IPS DF 6.9 (cell line): ENCODE data around the gene RAD21L1.

Source experiments
- DNase-seq: peaks from one replicate; pipeline ENCODE4 v3.0.0-alpha.2; 2013; ENCODE audit warnings: low read depth, low spot score
- H3K27ac ChIP-seq: one replicate; pipeline ENCODE4 v1.5.1; 2013; ENCODE audit warnings: low read length, control low read depth
- H3K27me3 ChIP-seq: 2 replicates; pipeline ENCODE4 v1.6.1; 2013; ENCODE audit warnings: mild to moderate bottlenecking, low read length; ENCODE audit not compliant: control insufficient read depth, insufficient read depth
- H3K36me3 ChIP-seq: 2 replicates; pipeline ENCODE4 v1.6.1; 2013; ENCODE audit warnings: low read length; ENCODE audit not compliant: control insufficient read depth, insufficient read depth
- H3K4me1 ChIP-seq: 2 replicates; pipeline ENCODE4 v1.6.1; 2013; ENCODE audit warnings: low read length; ENCODE audit not compliant: control insufficient read depth, insufficient read depth
- H3K4me3 ChIP-seq: 2 replicates; pipeline ENCODE4 v1.5.1; 2013; ENCODE audit warnings: mild to moderate bottlenecking, low read length
- H3K9me3 ChIP-seq: 2 replicates; pipeline ENCODE4 v1.6.1; 2013; ENCODE audit warnings: low read length, inconsistent platforms; ENCODE audit not compliant: control insufficient read depth, insufficient read depth
- WGBS: extraction: QIAGEN DNeasy Blood & Tissue Kit; methylation state at CpG from one replicate; pipeline ENCODE4 v1.1.7; 2013; ENCODE audit warnings: mixed read lengths, missing lambda C conversion rate; ENCODE audit not compliant: insufficient read length, insufficient coverage; 5-methylcytosine and 5-hydroxymethylcytosine counted together

The RAD21L1 gene

DNA sequence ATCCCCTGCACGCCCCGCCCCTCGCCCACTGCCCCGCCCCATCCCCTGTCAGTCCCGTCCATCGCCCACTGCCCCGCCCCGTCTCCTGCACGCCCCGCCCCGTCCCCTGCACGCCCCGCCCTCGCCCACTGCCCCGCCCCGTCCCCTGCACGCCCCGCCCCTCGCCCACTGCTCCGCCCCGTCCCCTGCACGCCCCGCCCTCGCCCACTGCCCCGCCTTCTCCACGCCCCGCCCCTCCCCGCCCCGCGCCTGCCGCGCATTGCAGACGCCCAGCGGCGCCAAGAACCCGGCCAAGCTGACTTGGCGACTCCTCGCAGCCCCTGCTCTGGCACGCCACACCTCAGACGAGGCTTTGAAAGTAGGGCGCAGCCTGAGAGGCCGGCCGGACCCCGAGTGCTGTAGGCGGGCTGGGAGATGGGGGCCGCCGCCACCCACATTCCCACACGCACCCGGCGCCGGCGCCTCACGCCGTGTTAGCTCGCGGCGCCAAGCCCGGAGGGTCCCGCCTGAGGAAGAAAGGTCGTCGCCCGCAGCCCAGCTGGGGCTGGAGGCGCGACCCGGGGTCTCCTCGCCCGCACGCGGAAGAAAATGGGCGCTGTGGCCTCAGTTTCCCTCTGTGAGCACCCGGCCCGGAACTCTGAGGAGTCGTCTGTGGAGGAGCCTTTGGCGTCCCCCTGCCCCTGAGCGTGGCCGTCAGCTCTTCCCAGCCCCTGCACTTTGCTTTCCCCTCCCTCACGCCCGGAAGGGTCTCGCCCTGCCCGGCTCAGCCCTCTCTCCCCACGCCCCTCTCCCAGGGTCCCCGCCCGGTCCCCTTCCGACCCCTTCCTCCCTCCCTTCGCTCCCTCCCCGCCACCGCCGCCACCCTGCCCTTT, at the start of gene RAD21L1:
Gene RAD21L1, plus strand, starts transcription at position 262 of the 872 bp plus-strand sequence. CDS start 2,410 bp downstream, outside the sequence.
- no peak for DNase-seq
- Histone ChIP-seq H3K4me3 (peak within 1 kb of the TSS; percentile 61), H3K27me3 (no peaks in the 10 kb centered on the region; the same call in 1 of the 2 replicates), H3K36me3 (no peaks in the 10 kb centered on the region), H3K27ac (no peak within 1 kb of the TSS), H3K9me3 (no peaks in the 10 kb centered on the region), H3K4me1 (no peaks in the 10 kb centered on the region)
- WGBS: no CpG with 5 or more reads among the region's 88 CpGs

DNA sequence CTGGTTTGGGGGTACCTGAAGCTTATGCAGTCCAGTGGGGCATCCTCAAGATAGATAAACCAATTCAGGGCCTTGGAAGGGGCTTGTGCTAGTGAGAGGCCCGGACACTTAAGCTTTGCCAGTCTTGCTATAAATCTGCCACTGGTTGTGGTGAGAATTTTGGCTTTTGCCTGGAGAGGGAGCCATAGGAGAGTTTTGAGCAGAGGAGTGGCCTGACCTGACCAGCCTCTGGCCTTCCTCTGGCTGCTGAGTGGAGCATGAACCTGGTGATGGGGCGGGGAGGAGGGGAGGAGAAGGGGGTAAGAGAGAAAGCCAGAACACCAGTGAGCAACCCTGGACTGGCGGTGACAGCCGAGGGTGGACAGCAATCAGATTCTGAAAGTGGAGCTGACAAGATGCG, 48.2 kb upstream of the RAD21L1 start:
- H3K27ac ChIP-seq: no peak overlapping the region
- H3K9me3 ChIP-seq: no peaks in the 10 kb centered on the region
- H3K4me1 ChIP-seq: no peaks in the 10 kb centered on the region; the same call in 1 of the 2 replicates
- no CpG with 5 or more reads among the region's 5 CpGs for WGBS
- H3K4me3 ChIP-seq: no peak overlapping the region
- peak; percentile 57 for DNase-seq
- H3K36me3 ChIP-seq: no peaks in the 10 kb centered on the region
- H3K27me3 ChIP-seq: no peaks in the 10 kb centered on the region

DNA sequence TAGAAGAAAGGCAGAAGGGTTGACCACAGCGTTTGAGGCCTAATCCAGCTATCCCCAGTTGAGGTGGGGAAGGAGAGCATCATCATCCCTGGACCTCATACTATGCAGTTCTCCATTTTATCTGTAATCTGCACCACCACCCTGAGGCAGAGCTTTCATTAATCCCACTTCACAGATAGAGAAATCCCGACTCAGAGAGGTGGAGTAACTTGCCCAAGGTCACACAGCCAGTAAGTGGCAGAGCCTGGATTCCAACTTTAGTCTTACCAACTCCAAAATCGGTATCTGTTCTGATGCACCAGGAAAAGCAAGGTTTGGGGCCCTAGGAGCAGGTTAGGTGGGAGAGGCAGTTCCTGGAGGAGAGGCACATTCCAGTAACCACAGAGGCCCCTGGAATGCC, 47.7 kb upstream of the RAD21L1 start:
- Histone ChIP-seq H3K36me3 (no peaks in the 10 kb centered on the region), H3K9me3 (no peaks in the 10 kb centered on the region), H3K27me3 (no peaks in the 10 kb centered on the region; the same call in 1 of the 2 replicates), H3K4me3 (no peak overlapping the region), H3K4me1 (no peaks in the 10 kb centered on the region; the same call in 1 of the 2 replicates), H3K27ac (no peak overlapping the region)
- DNase-seq: no peak
- no CpG with 5 or more reads among the region's 3 CpGs for WGBS

DNA sequence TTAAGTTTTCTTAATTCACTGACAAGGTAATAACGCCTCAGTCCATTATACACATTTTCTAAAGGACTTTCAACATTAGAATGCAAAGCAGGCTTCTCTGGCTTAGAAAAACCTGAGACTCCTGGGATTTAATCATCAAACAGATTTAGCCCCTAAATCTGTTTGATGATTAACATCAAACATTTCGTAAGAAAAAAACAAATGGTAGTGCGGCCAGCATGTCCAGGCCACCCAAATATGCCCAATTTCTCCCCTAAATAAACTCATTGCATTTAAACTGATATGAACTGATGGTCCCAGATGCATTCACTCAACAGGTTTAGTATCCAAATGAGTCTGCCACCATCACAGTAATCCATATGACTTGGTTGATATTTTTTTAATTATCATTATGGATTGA, 47.2 kb upstream of the RAD21L1 start:
- no peaks in the 10 kb centered on the region for H3K9me3 ChIP-seq
- WGBS: no CpG with 5 or more reads among the region's 3 CpGs
- H3K27ac ChIP-seq: no peak overlapping the region
- H3K36me3 ChIP-seq: no peaks in the 10 kb centered on the region
- no peak overlapping the region for H3K4me3 ChIP-seq
- no peaks in the 10 kb centered on the region; the same call in 1 of the 2 replicates for H3K4me1 ChIP-seq
- H3K27me3 ChIP-seq: peaks cover under 1% of the 10 kb centered on the region; the same call in 1 of the 2 replicates
- DNase-seq: no peak

DNA sequence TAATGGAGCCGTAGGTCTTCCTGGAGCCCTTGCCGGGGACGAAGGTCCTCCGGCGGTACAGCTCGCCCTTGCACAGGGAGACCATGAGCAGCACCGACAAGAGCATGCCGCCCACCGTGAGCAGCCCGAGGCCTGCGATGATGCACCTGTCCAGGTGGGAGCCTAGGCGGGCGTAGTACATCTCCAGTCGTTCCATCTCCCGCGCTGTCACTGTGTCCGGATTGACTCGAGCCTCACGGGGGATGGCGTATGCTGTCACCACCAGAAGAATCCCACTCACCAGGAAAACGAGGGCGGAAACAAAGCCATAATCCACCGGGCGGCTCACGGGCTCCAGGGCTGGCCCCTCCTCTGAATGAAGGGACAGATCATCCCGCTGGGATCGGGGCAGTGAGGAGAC, 44.9 kb upstream of the RAD21L1 start:
- no peak overlapping the region for H3K27ac ChIP-seq
- WGBS: no CpG with 5 or more reads among the region's 27 CpGs
- no peaks in the 10 kb centered on the region for H3K9me3 ChIP-seq
- no peak for DNase-seq
- H3K27me3 ChIP-seq: peaks cover 11% of the 10 kb centered on the region
- no peaks in the 10 kb centered on the region; the same call in 1 of the 2 replicates for H3K4me1 ChIP-seq
- no peaks in the 10 kb centered on the region for H3K36me3 ChIP-seq
- H3K4me3 ChIP-seq: no peak overlapping the region

DNA sequence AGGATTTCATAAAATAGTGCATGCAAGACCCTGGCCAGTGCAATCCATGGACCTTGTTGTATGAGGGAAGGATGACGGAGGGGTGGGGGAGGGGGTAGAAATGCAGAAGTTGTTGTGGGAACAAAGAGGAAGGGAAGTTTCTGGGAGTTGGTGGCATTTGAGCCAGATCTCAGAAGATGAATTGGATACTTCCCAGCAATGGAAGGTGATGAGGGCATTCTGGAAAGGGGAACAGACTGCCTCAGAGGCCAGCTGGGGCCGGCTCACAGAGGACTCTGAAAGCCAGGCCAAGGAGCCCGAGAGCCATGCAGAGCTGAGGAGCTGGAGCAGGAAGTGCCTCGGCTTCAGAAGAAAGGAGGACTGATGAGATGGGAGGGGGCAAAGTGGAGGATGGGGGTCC, 43.7 kb upstream of the RAD21L1 start:
- DNase-seq: no peak
- Histone ChIP-seq H3K27me3 (peaks cover 11% of the 10 kb centered on the region), H3K27ac (no peak overlapping the region), H3K4me3 (no peak overlapping the region), H3K36me3 (no peaks in the 10 kb centered on the region), H3K9me3 (no peaks in the 10 kb centered on the region), H3K4me1 (peaks cover 5% of the 10 kb centered on the region)
- WGBS: no CpG with 5 or more reads among the region's 4 CpGs

DNA sequence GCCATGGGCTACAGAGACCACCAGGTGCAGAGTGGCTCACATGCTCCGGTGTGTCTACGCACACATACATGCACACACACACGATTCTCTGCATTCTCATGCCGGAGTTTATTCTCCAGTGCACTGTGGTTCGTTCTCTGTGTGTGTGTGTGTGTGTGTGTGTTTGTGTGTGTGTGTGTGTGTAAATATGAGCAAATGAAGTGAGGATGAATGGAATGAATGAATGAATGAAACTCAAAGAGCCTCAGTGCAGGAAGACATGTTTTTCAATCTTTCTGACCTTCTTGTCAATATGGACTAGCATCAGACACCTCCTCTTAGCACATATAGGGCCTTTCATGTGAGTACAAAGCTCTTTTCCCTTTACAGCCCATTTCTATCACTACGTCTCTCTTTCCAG, 42.7 kb upstream of the RAD21L1 start:
- no CpG with 5 or more reads among the region's 6 CpGs for WGBS
- no peaks in the 10 kb centered on the region for H3K36me3 ChIP-seq
- H3K9me3 ChIP-seq: no peaks in the 10 kb centered on the region
- peaks cover 11% of the 10 kb centered on the region for H3K27me3 ChIP-seq
- DNase-seq: no peak
- H3K4me3 ChIP-seq: no peak overlapping the region
- peaks cover 5% of the 10 kb centered on the region for H3K4me1 ChIP-seq
- no peak overlapping the region for H3K27ac ChIP-seq

DNA sequence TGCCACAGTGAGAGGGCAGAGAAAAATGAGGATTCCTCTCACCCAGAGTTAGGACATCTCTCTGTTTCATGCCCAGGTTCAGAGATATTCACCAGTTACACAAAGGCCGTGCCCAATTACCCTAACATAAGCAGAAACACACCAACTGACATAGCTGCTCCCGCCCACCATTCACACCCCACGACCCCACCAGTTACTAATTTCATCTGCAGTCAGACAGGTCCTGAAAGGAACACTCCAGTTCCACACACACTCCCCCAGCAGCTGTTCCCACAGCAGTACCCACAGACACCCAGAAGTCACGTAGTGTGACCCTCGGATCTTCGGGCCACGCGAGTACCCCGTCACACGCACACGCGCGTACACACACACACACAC, 41.6 kb upstream of the RAD21L1 start:
- Histone ChIP-seq H3K4me1 (peaks cover 5% of the 10 kb centered on the region), H3K4me3 (peak overlapping the region; percentile 65; the same call in 1 of the 2 replicates), H3K9me3 (no peaks in the 10 kb centered on the region), H3K27me3 (peaks cover 11% of the 10 kb centered on the region), H3K27ac (no peak overlapping the region), H3K36me3 (no peaks in the 10 kb centered on the region)
- no CpG with 5 or more reads among the region's 13 CpGs for WGBS
- no peak for DNase-seq

DNA sequence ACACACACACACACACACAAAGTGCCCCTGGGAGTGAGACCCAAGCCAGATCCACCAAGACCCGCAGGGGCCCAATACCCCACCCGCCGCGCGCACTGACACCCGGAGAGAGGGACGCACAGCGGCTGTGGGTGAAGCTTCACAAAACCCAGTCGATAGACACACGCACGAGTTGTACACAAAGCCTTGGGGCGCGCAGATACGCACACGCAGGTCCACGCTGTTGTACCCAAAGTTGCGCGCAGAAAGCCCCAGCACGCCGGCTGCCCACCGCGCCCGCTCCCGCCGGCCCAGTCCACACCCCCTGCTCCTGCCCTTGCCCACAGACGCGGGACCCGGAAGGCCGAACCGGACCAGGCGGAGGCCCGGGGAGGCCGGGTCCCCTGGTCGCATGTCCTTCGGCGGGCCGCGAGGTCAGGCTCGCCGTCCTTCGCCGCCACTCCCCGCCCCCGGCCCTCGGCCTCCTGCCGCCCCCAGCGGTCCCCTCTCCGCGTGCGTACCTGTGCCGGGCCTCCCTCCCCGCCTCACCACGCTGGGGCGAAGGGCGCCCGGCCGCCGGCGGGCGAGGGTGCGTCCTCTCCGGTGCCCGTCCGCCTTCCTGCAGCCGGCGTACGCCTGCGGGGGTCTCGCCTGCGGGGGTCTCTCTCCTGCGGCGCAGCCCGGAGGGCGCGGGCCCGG, 41.1 kb upstream of the RAD21L1 start, which contains the start of gene TMEM74B:
Gene TMEM74B, minus strand, starts transcription at position 344 of the 678 bp plus-strand sequence. CDS start 1,180 bp downstream, outside the sequence.
- DNase-seq: no peak
- Histone ChIP-seq H3K4me3 (peak within 1 kb of the TSS; percentile 65), H3K4me1 (peaks cover 5% of the 10 kb centered on the region), H3K27me3 (peaks cover 11% of the 10 kb centered on the region), H3K36me3 (no peaks in the 10 kb centered on the region), H3K9me3 (no peaks in the 10 kb centered on the region), H3K27ac (no peak within 1 kb of the TSS)
- WGBS: no CpG with 5 or more reads among the region's 76 CpGs

DNA sequence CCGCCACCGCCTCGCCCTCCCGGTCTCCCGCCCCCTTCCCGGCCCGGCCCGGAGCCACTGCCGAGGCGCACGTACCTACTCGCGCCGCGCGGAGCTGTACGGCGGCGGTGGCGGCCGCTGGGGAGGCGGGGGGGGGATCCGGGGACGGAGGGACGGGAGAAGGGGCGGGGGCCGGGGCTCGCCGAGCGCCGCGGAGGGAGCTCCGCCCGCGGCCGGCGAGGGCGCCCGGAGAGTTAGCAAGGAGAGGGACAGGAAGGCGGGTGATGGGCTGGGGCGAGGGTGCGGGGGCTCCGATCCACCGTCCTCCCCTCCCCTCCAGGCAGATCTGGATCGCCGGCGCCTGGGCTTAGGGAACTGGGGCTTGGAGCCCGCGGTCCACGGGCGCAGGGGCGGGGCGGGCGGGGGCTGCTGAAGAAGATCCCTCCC, 40.5 kb upstream of the RAD21L1 start:
- DNase-seq: no peak
- Histone ChIP-seq H3K4me3 (peak overlapping the region; percentile 65), H3K9me3 (no peaks in the 10 kb centered on the region), H3K4me1 (peaks cover 5% of the 10 kb centered on the region), H3K27ac (no peak overlapping the region), H3K27me3 (peaks cover 11% of the 10 kb centered on the region), H3K36me3 (no peaks in the 10 kb centered on the region)
- no CpG with 5 or more reads among the region's 54 CpGs for WGBS
